H1 (cell line): ENCODE data around the gene EXTL1. TPM values are rescaled to one million over a fixed set of nuclear protein-coding genes. Genes with fewer than 3 reads are reported as not detected.

Experiments
- CTCF ChIA-PET: fragments of 300-600 bp; sonication (Branson Sonifier 250); formaldehyde crosslinking; loops from one replicate; lab custom pipeline; 2021; ENCODE audit not compliant: partially characterized antibody; lab: Charles Lee
- POLR2A ChIA-PET: fragments of 300-600 bp; sonication (Branson Sonifier 250); formaldehyde crosslinking; loops from one replicate; lab custom pipeline; 2021; ENCODE audit warnings: inconsistent platforms; ENCODE audit not compliant: partially characterized antibody; lab: Charles Lee
- DNase-seq, 2 experiments: peaks; one replicate each; pipeline versions ENCODE4 v3.0.0 to v3.0.0-alpha.2; 2010 to 2022; ENCODE audit warnings: low spot score in 2 of 2, low read depth in 1 of 2, mixed read lengths in 1 of 2
- FAIRE-seq: peaks from 2 replicates; lab custom pipeline; 2011; peaks lifted over from hg19 to GRCh38; lab: Jason Lieb, UNC
- H2AFZ ChIP-seq: 2 replicates; pipeline ENCODE4 v1.8.1; 2012; ENCODE audit warnings: low read length, inconsistent platforms
- H2AK5ac ChIP-seq: 2 replicates; pipeline ENCODE4 v1.6.1; 2013; ENCODE audit warnings: low read depth, low read length
- H2BK120ac ChIP-seq: replicated peaks from 2 replicates; pipeline ENCODE3; 2013; ENCODE audit warnings: low read depth, low read length, inconsistent platforms
- H2BK12ac ChIP-seq: 2 replicates; pipeline ENCODE4 v1.6.1; 2013; ENCODE audit warnings: low read depth, low read length
- H2BK15ac ChIP-seq: 2 replicates; pipeline ENCODE4 v1.6.1; 2013; ENCODE audit warnings: low read length
- H2BK20ac ChIP-seq: 2 replicates; pipeline ENCODE4 v1.6.1; 2013; ENCODE audit warnings: low read length
- H2BK5ac ChIP-seq: 2 replicates; pipeline ENCODE4 v1.6.1; 2013; ENCODE audit warnings: low read depth, low read length
- H3K14ac ChIP-seq: 2 replicates; pipeline ENCODE4 v1.6.1; 2013; ENCODE audit warnings: inconsistent platforms; ENCODE audit not compliant: insufficient read length
- H3K18ac ChIP-seq: 2 replicates; pipeline ENCODE4 v1.6.1; 2013; ENCODE audit warnings: low read length; ENCODE audit errors: extremely low read depth
- H3K23ac ChIP-seq: 2 replicates; pipeline ENCODE4 v1.6.1; 2013; ENCODE audit warnings: inconsistent platforms; ENCODE audit not compliant: insufficient read length
- H3K23me2 ChIP-seq: 2 replicates; pipeline ENCODE4 v1.6.1; 2013; ENCODE audit warnings: low read depth, low read length
- H3K27ac ChIP-seq: 2 replicates; pipeline ENCODE4 v1.6.1; 2011; ENCODE audit warnings: low read depth, low read length, inconsistent platforms
- H3K27me3 ChIP-seq, 4 experiments: replicated peaks in 1 of 4; 1 replicate in 1 of 4; 2 replicates in 3 of 4; pipeline versions ENCODE4 v1.6.1 to v1.8.1; 2011 to 2013; ENCODE audit warnings: low read length in 3 of 4, mild to moderate bottlenecking in 3 of 4, inconsistent platforms in 2 of 4, mixed read lengths in 2 of 4, moderate library complexity in 1 of 4; ENCODE audit not compliant: control insufficient read depth in 3 of 4, insufficient read depth in 3 of 4; ENCODE audit errors: extremely low read depth in 1 of 4
- H3K36me3 ChIP-seq, 4 experiments: 2 replicates each; pipeline versions ENCODE4 v1.6.1 to v1.8.1; 2011 to 2013; ENCODE audit warnings: mild to moderate bottlenecking in 4 of 4, low read length in 3 of 4, moderate library complexity in 2 of 4, control low read depth in 1 of 4, inconsistent platforms in 1 of 4; ENCODE audit not compliant: insufficient read depth in 4 of 4, control insufficient read depth in 2 of 4
- H3K4ac ChIP-seq: replicated peaks from 2 replicates; pipeline ENCODE3; 2013; ENCODE audit warnings: low read length, low read depth, mixed read lengths, inconsistent platforms; ENCODE audit not compliant: insufficient read length
- H3K4me1 ChIP-seq, 4 experiments: replicated peaks in 1 of 4; 1 replicate in 1 of 4; 2 replicates in 3 of 4; pipeline versions ENCODE4 v1.6.1 to v1.8.1; 2011 to 2013; ENCODE audit warnings: low read length in 3 of 4, inconsistent platforms in 2 of 4, mixed read lengths in 1 of 4; ENCODE audit not compliant: insufficient read depth in 4 of 4, control insufficient read depth in 3 of 4
- H3K4me2 ChIP-seq, 2 experiments: 2 replicates each; pipeline versions ENCODE4 v1.6.1 to v1.8.1; 2011 to 2013; ENCODE audit warnings: low read depth in 2 of 2, low read length in 2 of 2, control low read depth in 1 of 2, inconsistent platforms in 1 of 2, mild to moderate bottlenecking in 1 of 2; ENCODE audit not compliant: insufficient read depth in 1 of 2
- H3K4me3 ChIP-seq, 4 experiments: fragments of 200-600, 300-600 bp in 1 of 4; sonication (generic), shearing (Covaris generic), sonication (Bioruptor Twin) in 1 of 4; 2 replicates each; pipeline versions ENCODE4 v1.5.1 to v1.8.1; 2011 to 2016; ENCODE audit warnings: low read length in 4 of 4, low read depth in 3 of 4, control low read depth in 2 of 4, inconsistent platforms in 2 of 4, mild to moderate bottlenecking in 2 of 4, mixed read lengths in 1 of 4, moderate library complexity in 1 of 4; ENCODE audit not compliant: insufficient read depth in 2 of 4; ENCODE audit errors: extremely low read depth in 1 of 4
- H3K56ac ChIP-seq: replicated peaks from 2 replicates; pipeline ENCODE3; 2013; ENCODE audit warnings: low read depth, mild to moderate bottlenecking, mixed read lengths, low read length, inconsistent platforms; ENCODE audit not compliant: insufficient read length
- H3K79me1 ChIP-seq: 2 replicates; pipeline ENCODE4 v1.6.1; 2013; ENCODE audit warnings: low read depth, low read length, control low read depth
- H3K79me2 ChIP-seq, 2 experiments: 2 replicates each; pipeline versions ENCODE4 v1.6.1 to v1.8.1; 2012 to 2013; ENCODE audit warnings: low read length in 2 of 2, mild to moderate bottlenecking in 2 of 2, inconsistent platforms in 1 of 2; ENCODE audit not compliant: insufficient read depth in 2 of 2, control insufficient read depth in 1 of 2
- H3K9ac ChIP-seq, 4 experiments: replicated peaks in 1 of 4; 1 replicate in 1 of 4; 2 replicates in 3 of 4; pipeline versions ENCODE4 v1.6.1 to v1.8.1; 2011 to 2013; ENCODE audit warnings: low read depth in 3 of 4, low read length in 3 of 4, control low read depth in 2 of 4, mild to moderate bottlenecking in 2 of 4, moderate library complexity in 2 of 4, inconsistent platforms in 1 of 4; ENCODE audit errors: extremely low read depth in 1 of 4
- H3K9me3 ChIP-seq, 2 experiments: 2 replicates each; pipeline versions ENCODE4 v1.6.1 to v1.8.1; 2012 to 2013; ENCODE audit warnings: mild to moderate bottlenecking in 2 of 2, moderate library complexity in 2 of 2, control low read depth in 1 of 2, inconsistent platforms in 1 of 2, low read depth in 1 of 2, low read length in 1 of 2, mixed read lengths in 1 of 2; ENCODE audit not compliant: insufficient read depth in 2 of 2
- H4K20me1 ChIP-seq, 2 experiments: replicated peaks in 1 of 2; 2 replicates each; pipeline versions ENCODE3 to v1.8.1; 2011 to 2013; ENCODE audit warnings: inconsistent platforms in 2 of 2, low read length in 2 of 2, mild to moderate bottlenecking in 1 of 2; ENCODE audit not compliant: insufficient read depth in 2 of 2, control insufficient read depth in 1 of 2
- H4K5ac ChIP-seq: 2 replicates; pipeline ENCODE4 v1.6.1; 2013; ENCODE audit warnings: low read length, low read depth, mixed read lengths, inconsistent platforms; ENCODE audit not compliant: insufficient read length
- H4K8ac ChIP-seq: 2 replicates; pipeline ENCODE4 v1.8.0; 2013; ENCODE audit warnings: mild to moderate bottlenecking, moderate library complexity, low read length, inconsistent platforms; ENCODE audit not compliant: insufficient read depth; ENCODE audit errors: extremely low read depth
- H4K91ac ChIP-seq: replicated peaks from 2 replicates; pipeline ENCODE3; 2013; ENCODE audit warnings: low read length, mixed read lengths, inconsistent platforms; ENCODE audit not compliant: insufficient read length
- JUN ChIP-seq: IDR thresholded peaks from 2 replicates; pipeline ENCODE4 v1.6.1; 2011; ENCODE audit warnings: low read depth, mild to moderate bottlenecking, improper control_type of control experiment, low read length
- KDM1A ChIP-seq: fragments of 200-600, 300-600 bp; sonication (generic); IDR thresholded peaks from 2 replicates; pipeline ENCODE4 v1.7.1; 2016; ENCODE audit warnings: mild to moderate bottlenecking, low read length, borderline replicate concordance
- MAFK ChIP-seq: IDR thresholded peaks from 2 replicates; pipeline ENCODE4 v1.6.1; 2012; ENCODE audit warnings: low read depth, mild to moderate bottlenecking, improper control_type of control experiment, low read length
- POLR2AphosphoS5 ChIP-seq: IDR thresholded peaks from 2 replicates; pipeline ENCODE4 v1.6.1; 2011; ENCODE audit warnings: low read depth, low read length
- SIX5 ChIP-seq: IDR thresholded peaks from 2 replicates; pipeline ENCODE4 v1.6.1; 2011; ENCODE audit warnings: mild to moderate bottlenecking, low read depth, low read length
- TBP ChIP-seq: IDR thresholded peaks from 2 replicates; pipeline ENCODE4 v1.6.1; 2011; ENCODE audit warnings: low read depth, low read length, improper control_type of control experiment
- WGBS, 2 experiments: shearing (Covaris generic) in 1 of 2; methylation state at CpG; one replicate each; pipeline versions ENCODE4 v1.1.6 to v1.1.7; 2013 to 2015; ENCODE audit warnings: low lambda C conversion rate in 2 of 2, mixed read lengths in 2 of 2, inconsistent platforms in 1 of 2, low coverage in 1 of 2, missing lambda C conversion rate in 1 of 2; ENCODE audit not compliant: insufficient replicate concordance in 2 of 2, insufficient coverage in 1 of 2, insufficient read length in 1 of 2; ENCODE audit errors: extremely low coverage in 1 of 2, missing lambda C conversion rate in 1 of 2; 5-methylcytosine and 5-hydroxymethylcytosine counted together
- polyA plus RNA-seq, 7 experiments: library from polyadenylated mRNA; depleted of rRNA in 3 of 7; stranded (reverse) in 5 of 7; unstranded in 2 of 7; fragments of >200 nt in 5 of 7; fragments of 200-250 nt in 2 of 7; gene quantifications; 1 replicate in 5 of 7; 2 replicates in 1 of 7; 4 replicates in 1 of 7; pipeline versions ENCODE4 v1.2.1 to v1.2.3, GENCODE V29; 2011 to 2013; ENCODE audit warnings: missing spikeins in 2 of 7, mixed read lengths in 2 of 7
- total RNA-seq: library from RNA; stranded (reverse); fragmentation: NEBNext Ultra II Directional; extraction: Animal tissue kit (Norgen Biotek cat#: 25700); gene quantifications from 2 replicates; pipeline ENCODE4 v1.2.1, GENCODE V29; 2021

Gene EXTL1
- total and polyA plus RNA-seq, 2 of the 8 experiments (the other 6 are each of a cell fraction or from before 2014, with no cell fraction given) = 0.89 to 1.2 TPM

- peak overlapping the region; percentile 75; the same call in 1 of the 2 replicates for H2BK12ac ChIP-seq
- POLR2A ChIA-PET = no interaction called here
- no peak overlapping the region for H2BK20ac ChIP-seq
- no peak overlapping the region for H3K18ac ChIP-seq
- H4K5ac ChIP-seq = no peak overlapping the region
- H4K91ac ChIP-seq = peak overlapping the region; percentile 17
- H2BK15ac ChIP-seq = 0 out of 2 replicates have a peak overlapping the region, but pooled peaks have one; percentile 67
- H3K79me1 ChIP-seq = no peaks in the 10 kb centered on the region
- H3K4me2 ChIP-seq = no peak overlapping the region; a peak in 1 of 4 replicates
- FAIRE-seq = no peak
- H3K27ac ChIP-seq = no peak overlapping the region
- no peak overlapping the region for H2AFZ ChIP-seq
- no peak for TF ChIP-seq POLR2AphosphoS5
- no peak for TF ChIP-seq TBP
- no peak for TF ChIP-seq MAFK
- no peak for TF ChIP-seq JUN
- no peak for TF ChIP-seq KDM1A
- TF ChIP-seq SIX5 = no peak
- H3K79me2 ChIP-seq = no peaks in the 10 kb centered on the region
- H3K27me3 ChIP-seq = no peaks in the 10 kb centered on the region
- peaks cover 0 to 19% (median 12%) of the 10 kb centered on the region in 4 experiments; a peak in 6 of 7 replicates for H3K4me1 ChIP-seq
- H3K9ac ChIP-seq = no peak overlapping the region
- H3K9me3 ChIP-seq = no peaks in the 10 kb centered on the region
- H3K4ac ChIP-seq = no peak overlapping the region
- H2BK5ac ChIP-seq = no peak overlapping the region
- no peak overlapping the region for H3K14ac ChIP-seq
- H3K36me3 ChIP-seq = no peaks in the 10 kb centered on the region
- no peak overlapping the region for H3K23ac ChIP-seq
- no peak for DNase-seq
- no peak overlapping the region for H3K56ac ChIP-seq
- H3K4me3 ChIP-seq = no peak overlapping the region
- 83% methylated on average over 6 of the region's 6 CpGs; no CpG with 5 or more reads in 1 of the 2 experiments for WGBS, 2 experiments
- CTCF ChIA-PET = interaction anchor here (0.6 to 6.4 kb wide), 11 partner anchors 9 to 210 kb away, joined by 3 to 46 read pairs (median 3); no protein-coding TSS in a partner anchor
- no peaks in the 10 kb centered on the region for H4K20me1 ChIP-seq
- H2AK5ac ChIP-seq = peak overlapping the region; percentile 85; the same call in 1 of the 2 replicates
- no peak overlapping the region for H2BK120ac ChIP-seq
- H3K23me2 ChIP-seq = peaks cover 3% of the 10 kb centered on the region; the same call in 1 of the 2 replicates
- no peak overlapping the region for H4K8ac ChIP-seq
These were observed 1.2 kb upstream of the EXTL1 start for GRCh38 chr1:26020330-26020768.
